ENCODE results near the gene C4orf46. TPM values are rescaled to one million over a fixed set of nuclear protein-coding genes. Genes with fewer than 3 reads are reported as not detected.

The C4orf46 gene
- polyA plus RNA-seq, 1 donor from 2014 or later: 22.9 TPM

DNA sequence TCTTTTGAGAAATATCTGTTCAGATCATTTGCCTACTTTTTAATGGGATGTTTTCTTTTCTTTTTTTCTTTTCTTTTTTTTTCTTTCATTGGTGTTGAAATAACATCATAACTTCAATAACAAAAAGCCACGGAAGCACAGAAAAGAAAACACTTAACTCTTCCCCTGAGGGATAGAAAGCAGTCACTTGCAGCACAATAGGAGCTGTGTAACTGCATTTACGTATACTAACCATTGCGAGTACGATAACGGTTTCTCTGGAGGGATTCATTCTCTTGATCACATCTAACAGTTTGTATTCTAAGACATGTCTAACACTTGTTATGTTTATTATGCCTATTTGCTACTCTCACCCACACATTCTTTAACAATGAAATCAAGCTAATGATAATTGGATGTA is 27.3 kb downstream of the C4orf46 start:
- Histone ChIP-seq H2AFZ (ENCODE audit: low read depth, low read length) (no peak overlapping the region), H3K9me3 (ENCODE audit: low read length) (no peaks in the 10 kb centered on the region), H3F3A (ENCODE audit: insufficient read depth, low read length, poor library complexity, severe bottlenecking) (no peaks in the 10 kb centered on the region)

DNA sequence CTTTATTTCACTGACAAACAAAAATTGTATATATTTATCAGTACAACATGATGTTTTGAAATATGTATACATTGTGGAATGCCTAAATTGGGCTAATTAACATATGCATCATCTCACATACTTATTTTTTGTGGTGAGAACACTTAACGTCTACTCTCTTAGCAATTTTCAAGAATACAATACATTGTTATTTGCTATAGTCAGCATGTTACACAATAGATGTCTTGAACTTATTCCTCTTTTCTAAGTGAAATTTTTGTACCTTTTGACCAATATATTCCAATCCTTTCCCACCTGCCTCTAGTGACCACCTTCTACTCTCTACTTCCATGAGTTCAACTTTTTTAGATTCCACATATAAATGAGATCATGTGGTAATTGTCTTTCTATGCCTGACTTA is 35.1 kb downstream of the C4orf46 start:
- H3F3A ChIP-seq (ENCODE audit: insufficient read depth, low read length, poor library complexity, severe bottlenecking): no peaks in the 10 kb centered on the region
- H3K9me2 ChIP-seq (ENCODE audit: insufficient read depth, low read length): no peaks in the 10 kb centered on the region
- H2AFZ ChIP-seq (ENCODE audit: low read depth, low read length): no peak overlapping the region
- H3K79me2 ChIP-seq (replicated peaks; ENCODE audit: insufficient read depth, low read length): no peaks in the 10 kb centered on the region
- no peak overlapping the region for H3K9ac ChIP-seq (ENCODE audit: low read length)
- no peaks in the 10 kb centered on the region for H4K20me1 ChIP-seq (ENCODE audit: insufficient read depth)
- no peaks in the 10 kb centered on the region for H3K27me3 ChIP-seq (ENCODE audit: insufficient read depth, low read depth, low read length)
- no peak overlapping the region for H3K27ac ChIP-seq (ENCODE audit: low read length)
- no peak overlapping the region for H3K4me3 ChIP-seq (ENCODE audit: low read length)
- H3K9me3 ChIP-seq (ENCODE audit: low read length): no peaks in the 10 kb centered on the region
- no peak overlapping the region for H3K4me2 ChIP-seq (ENCODE audit: low read length)
- TF ChIP-seq, protein P1, sequence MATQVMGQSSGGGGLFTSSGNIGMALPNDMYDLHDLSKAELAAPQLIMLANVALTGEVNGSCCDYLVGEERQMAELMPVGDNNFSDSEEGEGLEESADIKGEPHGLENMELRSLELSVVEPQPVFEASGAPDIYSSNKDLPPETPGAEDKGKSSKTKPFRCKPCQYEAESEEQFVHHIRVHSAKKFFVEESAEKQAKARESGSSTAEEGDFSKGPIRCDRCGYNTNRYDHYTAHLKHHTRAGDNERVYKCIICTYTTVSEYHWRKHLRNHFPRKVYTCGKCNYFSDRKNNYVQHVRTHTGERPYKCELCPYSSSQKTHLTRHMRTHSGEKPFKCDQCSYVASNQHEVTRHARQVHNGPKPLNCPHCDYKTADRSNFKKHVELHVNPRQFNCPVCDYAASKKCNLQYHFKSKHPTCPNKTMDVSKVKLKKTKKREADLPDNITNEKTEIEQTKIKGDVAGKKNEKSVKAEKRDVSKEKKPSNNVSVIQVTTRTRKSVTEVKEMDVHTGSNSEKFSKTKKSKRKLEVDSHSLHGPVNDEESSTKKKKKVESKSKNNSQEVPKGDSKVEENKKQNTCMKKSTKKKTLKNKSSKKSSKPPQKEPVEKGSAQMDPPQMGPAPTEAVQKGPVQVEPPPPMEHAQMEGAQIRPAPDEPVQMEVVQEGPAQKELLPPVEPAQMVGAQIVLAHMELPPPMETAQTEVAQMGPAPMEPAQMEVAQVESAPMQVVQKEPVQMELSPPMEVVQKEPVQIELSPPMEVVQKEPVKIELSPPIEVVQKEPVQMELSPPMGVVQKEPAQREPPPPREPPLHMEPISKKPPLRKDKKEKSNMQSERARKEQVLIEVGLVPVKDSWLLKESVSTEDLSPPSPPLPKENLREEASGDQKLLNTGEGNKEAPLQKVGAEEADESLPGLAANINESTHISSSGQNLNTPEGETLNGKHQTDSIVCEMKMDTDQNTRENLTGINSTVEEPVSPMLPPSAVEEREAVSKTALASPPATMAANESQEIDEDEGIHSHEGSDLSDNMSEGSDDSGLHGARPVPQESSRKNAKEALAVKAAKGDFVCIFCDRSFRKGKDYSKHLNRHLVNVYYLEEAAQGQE (IDR thresholded peaks at IDR 0.05; ENCODE audit: borderline replicate concordance): no peak
- TF ChIP-seq POLR2AphosphoS5 (IDR thresholded peaks at IDR 0.05) (no peak), SMC3 (conservative IDR thresholded peaks at IDR 0.05; ENCODE audit: poor library complexity) (no peak), MXI1 (conservative IDR thresholded peaks at IDR 0.05; ENCODE audit: poor library complexity, severe bottlenecking) (no peak), EZH2 (IDR thresholded peaks at IDR 0.05; ENCODE audit: borderline replicate concordance, insufficient read depth, low read length, poor library complexity, severe bottlenecking) (no peak), EP300 (conservative IDR thresholded peaks at IDR 0.05; ENCODE audit: poor library complexity, severe bottlenecking) (no peak), TAF1 (IDR thresholded peaks at IDR 0.05; ENCODE audit: low read depth) (no peak), RAD21 (conservative IDR thresholded peaks at IDR 0.05) (no peak)
- TF ChIP-seq, protein P2, sequence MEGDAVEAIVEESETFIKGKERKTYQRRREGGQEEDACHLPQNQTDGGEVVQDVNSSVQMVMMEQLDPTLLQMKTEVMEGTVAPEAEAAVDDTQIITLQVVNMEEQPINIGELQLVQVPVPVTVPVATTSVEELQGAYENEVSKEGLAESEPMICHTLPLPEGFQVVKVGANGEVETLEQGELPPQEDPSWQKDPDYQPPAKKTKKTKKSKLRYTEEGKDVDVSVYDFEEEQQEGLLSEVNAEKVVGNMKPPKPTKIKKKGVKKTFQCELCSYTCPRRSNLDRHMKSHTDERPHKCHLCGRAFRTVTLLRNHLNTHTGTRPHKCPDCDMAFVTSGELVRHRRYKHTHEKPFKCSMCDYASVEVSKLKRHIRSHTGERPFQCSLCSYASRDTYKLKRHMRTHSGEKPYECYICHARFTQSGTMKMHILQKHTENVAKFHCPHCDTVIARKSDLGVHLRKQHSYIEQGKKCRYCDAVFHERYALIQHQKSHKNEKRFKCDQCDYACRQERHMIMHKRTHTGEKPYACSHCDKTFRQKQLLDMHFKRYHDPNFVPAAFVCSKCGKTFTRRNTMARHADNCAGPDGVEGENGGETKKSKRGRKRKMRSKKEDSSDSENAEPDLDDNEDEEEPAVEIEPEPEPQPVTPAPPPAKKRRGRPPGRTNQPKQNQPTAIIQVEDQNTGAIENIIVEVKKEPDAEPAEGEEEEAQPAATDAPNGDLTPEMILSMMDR (IDR thresholded peaks at IDR 0.05; ENCODE audit: poor library complexity, severe bottlenecking): no peak
- no peaks in the 10 kb centered on the region for H3K36me3 ChIP-seq (ENCODE audit: insufficient read depth, low read length)

More for the DNA sequence above, 27.3 kb downstream of the C4orf46 start:
- peak overlapping the region; percentile 7 for H3K4me3 ChIP-seq (ENCODE audit: low read length)
- no peaks in the 10 kb centered on the region for H3K79me2 ChIP-seq (replicated peaks; ENCODE audit: insufficient read depth, low read length)
- H4K20me1 ChIP-seq (ENCODE audit: insufficient read depth): no peaks in the 10 kb centered on the region
- no peak for TF ChIP-seq MXI1 (conservative IDR thresholded peaks at IDR 0.05; ENCODE audit: poor library complexity, severe bottlenecking)
- TF ChIP-seq POLR2AphosphoS5 (IDR thresholded peaks at IDR 0.05): no peak
- H3K9ac ChIP-seq (ENCODE audit: low read length): no peak overlapping the region
- no peaks in the 10 kb centered on the region for H3K9me2 ChIP-seq (ENCODE audit: insufficient read depth, low read length)
- H3K36me3 ChIP-seq (ENCODE audit: insufficient read depth, low read length): no peaks in the 10 kb centered on the region
- H3K4me2 ChIP-seq (ENCODE audit: low read length): no peak overlapping the region
- H3K27ac ChIP-seq (ENCODE audit: low read length): peak overlapping the region; percentile 45
- no peaks in the 10 kb centered on the region for H3K27me3 ChIP-seq (ENCODE audit: insufficient read depth, low read depth, low read length)

DNA sequence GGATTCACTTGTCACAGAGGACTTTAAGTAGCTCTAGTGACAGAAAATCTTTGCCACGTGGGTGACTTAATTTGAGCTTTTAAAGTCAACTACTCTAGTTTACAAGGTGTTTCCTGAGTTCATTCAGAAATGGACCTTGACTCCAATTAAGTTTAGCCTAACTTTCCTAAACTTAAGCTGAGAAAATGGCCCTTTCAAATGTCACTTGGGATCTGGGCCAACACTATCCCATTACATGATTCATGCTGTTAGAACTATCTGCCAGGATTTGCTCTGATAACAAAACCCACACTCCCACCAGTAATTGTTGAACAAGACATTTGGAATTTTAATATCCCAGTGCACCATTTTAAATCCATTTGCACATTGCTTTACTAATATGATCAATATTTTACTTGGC is 40.8 kb downstream of the C4orf46 start:
- Histone ChIP-seq H3K9me3 (ENCODE audit: low read length) (no peaks in the 10 kb centered on the region), H3K9me2 (ENCODE audit: insufficient read depth, low read length) (no peaks in the 10 kb centered on the region), H3F3A (ENCODE audit: insufficient read depth, low read length, poor library complexity, severe bottlenecking) (no peaks in the 10 kb centered on the region), H3K4me2 (ENCODE audit: low read length) (no peak overlapping the region), H4K20me1 (ENCODE audit: insufficient read depth) (no peaks in the 10 kb centered on the region), H3K27ac (ENCODE audit: low read length) (no peak overlapping the region), H3K4me3 (ENCODE audit: low read length) (no peak overlapping the region), H3K9ac (ENCODE audit: low read length) (no peak overlapping the region), H3K36me3 (ENCODE audit: insufficient read depth, low read length) (no peaks in the 10 kb centered on the region), H2AFZ (ENCODE audit: low read depth, low read length) (no peak overlapping the region), H3K79me2 (replicated peaks; ENCODE audit: insufficient read depth, low read length) (no peaks in the 10 kb centered on the region), H3K27me3 (ENCODE audit: insufficient read depth, low read depth, low read length) (no peaks in the 10 kb centered on the region)
- TF ChIP-seq, protein P2 (IDR thresholded peaks at IDR 0.05; ENCODE audit: poor library complexity, severe bottlenecking): no peak
- no peak for TF ChIP-seq EP300 (conservative IDR thresholded peaks at IDR 0.05; ENCODE audit: poor library complexity, severe bottlenecking)
- TF ChIP-seq MXI1 (conservative IDR thresholded peaks at IDR 0.05; ENCODE audit: poor library complexity, severe bottlenecking): no peak
